ENCODE measurements around the gene NPR3. TPM values are rescaled to one million over a fixed set of nuclear protein-coding genes. Genes with fewer than 3 reads are reported as not detected.
A peak's percentile ranks its signal among the peaks of the same experiment; 100 is the strongest.

NPR3 gene
- total RNA-seq, 1 donor from 2014 or later: 19.2 TPM

DNA sequence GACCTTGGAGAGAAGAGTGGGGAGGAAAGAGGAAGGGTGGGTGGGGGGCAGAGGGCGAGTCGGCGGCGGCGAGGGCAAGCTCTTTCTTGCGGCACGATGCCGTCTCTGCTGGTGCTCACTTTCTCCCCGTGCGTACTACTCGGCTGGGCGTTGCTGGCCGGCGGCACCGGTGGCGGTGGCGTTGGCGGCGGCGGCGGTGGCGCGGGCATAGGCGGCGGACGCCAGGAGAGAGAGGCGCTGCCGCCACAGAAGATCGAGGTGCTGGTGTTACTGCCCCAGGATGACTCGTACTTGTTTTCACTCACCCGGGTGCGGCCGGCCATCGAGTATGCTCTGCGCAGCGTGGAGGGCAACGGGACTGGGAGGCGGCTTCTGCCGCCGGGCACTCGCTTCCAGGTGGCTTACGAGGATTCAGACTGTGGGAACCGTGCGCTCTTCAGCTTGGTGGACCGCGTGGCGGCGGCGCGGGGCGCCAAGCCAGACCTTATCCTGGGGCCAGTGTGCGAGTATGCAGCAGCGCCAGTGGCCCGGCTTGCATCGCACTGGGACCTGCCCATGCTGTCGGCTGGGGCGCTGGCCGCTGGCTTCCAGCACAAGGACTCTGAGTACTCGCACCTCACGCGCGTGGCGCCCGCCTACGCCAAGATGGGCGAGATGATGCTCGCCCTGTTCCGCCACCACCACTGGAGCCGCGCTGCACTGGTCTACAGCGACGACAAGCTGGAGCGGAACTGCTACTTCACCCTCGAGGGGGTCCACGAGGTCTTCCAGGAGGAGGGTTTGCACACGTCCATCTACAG, 760 bp downstream of the NPR3 start:
- DNase-seq (ENCODE audit: low spot score in 2 of 2) (peak in 1 of 2 donors; percentile 25), FAIRE-seq (no peak)

DNA sequence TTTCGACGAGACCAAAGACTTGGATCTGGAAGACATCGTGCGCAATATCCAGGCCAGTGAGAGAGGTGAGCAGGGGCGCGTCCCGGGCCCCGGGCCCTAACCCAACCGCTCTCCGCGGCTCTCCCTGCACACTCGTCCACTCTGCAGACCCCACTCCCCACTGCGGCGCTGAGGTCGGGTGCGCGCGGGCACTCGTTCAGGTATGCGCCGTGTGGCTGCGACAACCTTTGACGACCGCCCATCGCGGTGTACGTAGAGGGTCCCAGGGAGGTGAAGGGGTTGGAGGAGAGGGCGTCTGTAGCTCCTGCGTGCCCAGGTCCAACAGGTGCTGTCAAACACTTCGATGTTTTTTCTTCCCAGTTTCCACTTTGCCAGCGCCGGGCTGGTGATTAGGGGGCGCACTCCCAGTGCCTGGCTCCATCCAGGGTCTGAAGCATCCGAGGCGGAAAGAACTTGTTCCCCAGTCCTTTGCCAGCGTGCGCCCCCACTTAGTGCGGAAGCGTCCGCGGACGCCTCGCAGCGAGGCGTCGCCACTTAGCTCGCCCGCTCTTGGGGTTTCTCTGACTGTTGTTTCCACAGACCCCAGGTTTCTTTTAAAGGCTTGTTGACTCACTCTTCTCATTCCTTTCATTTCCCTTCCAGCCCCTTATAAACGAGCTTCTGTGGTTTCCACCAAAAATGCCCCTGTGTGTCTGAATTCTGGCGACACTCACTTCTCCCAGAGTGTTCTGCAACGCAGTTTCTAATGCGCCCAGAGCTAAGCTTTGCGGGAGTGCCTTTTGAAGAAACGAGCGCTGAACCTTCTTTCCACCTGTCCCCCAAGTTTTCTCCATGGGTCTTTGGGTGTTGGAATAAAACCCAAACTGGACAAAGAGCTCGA, 1.6 kb downstream of the NPR3 start:
- no peak for FAIRE-seq
- no peak for DNase-seq (ENCODE audit: low spot score in 2 of 2)

DNA sequence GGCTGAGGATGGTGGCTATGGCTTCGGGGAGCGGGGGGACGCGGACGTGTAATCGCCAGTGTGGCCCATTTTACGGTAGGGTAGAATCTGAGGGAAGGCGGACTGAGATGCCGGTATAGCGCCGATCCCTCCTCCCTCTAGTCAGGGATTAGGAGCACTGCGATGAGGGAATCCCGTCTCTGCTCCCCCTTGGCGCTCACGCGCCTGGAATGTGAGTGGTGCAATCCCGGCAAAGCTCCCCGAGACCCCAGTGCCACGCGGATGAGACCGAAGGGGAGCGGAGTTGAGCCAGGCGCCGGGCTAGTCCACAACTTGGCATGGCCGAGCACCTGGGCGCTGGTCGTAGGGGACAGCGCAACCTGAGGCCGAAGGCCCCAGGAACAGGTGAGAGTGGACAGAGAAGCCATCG, 2.2 kb downstream of the NPR3 start:
- FAIRE-seq (no peak), DNase-seq (ENCODE audit: low spot score in 2 of 2) (peak in 1 of 2 donors; percentile 10)

DNA sequence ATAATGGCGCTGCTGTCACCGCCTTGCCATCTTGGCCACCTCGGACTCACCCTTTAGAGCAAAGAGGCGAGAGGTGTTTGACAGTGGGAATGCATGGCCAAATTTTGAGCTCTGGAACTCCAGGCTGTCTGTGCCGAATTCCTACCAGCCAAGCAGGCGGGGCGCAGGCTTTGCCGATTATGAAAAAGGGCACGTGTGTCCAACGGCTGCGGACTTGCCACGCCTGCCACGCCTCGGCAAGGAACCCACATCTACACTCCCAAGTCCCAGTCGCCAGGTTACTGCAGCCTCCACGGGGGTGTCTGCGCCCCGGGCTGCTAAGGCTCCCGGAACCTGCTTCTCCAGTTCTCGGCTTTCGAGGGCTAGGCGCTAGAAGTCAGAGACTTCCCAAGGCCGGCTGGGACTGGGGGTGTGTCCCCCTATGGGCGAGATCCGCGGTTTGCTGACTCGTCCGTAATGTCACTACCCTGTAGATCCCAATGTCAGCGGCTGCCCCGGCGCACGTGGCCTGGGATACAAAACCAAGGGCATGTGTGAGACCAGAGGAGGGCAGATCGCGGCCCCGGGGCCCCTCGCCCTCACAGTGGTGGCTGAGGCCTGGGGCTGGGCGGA, 2.8 kb downstream of the NPR3 start:
- peak in 1 of 2 donors; percentile 24 for DNase-seq (ENCODE audit: low spot score in 2 of 2)
- no peak for FAIRE-seq

DNA sequence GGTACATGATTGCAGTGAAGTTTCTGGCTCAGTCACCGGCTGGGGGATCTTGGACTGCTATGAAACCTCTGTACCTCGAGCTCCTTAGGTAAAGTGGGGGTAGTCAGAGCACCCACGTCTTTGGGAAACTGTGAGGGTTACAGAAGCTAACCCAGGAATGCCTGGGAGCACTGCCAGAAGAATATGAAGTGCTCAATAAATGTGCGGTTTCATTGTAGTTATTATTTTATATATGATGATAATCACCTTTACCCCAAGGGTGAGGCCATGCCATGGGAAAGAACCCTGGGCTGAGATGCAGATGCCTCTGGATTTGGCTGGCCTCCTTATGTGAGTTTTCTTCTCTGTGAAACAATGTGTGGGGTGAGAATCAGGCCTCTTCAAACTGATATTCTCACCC, 3.7 kb downstream of the NPR3 start:
- FAIRE-seq (no peak), DNase-seq (ENCODE audit: low spot score in 2 of 2) (no peak)

DNA sequence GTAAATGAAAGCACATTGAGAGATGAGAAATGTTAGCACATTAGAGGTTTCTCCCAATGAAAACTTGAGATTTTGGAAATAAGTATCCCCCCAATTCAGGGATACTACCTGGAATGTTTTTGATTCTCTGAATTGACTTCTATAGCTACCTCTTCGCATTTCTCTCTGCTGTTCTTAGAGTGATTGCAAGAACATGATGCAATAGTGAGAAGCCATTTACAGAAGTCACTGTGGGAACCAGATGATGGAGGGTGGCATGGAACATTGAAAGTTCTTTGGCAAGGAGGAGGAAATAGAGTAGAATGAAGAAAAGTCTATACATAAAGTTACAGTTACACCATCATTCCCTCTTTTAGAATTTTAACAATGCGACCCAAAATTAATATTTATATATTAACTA, 9.2 kb downstream of the NPR3 start:
- FAIRE-seq (no peak), DNase-seq (ENCODE audit: low spot score in 2 of 2) (no peak)

DNA sequence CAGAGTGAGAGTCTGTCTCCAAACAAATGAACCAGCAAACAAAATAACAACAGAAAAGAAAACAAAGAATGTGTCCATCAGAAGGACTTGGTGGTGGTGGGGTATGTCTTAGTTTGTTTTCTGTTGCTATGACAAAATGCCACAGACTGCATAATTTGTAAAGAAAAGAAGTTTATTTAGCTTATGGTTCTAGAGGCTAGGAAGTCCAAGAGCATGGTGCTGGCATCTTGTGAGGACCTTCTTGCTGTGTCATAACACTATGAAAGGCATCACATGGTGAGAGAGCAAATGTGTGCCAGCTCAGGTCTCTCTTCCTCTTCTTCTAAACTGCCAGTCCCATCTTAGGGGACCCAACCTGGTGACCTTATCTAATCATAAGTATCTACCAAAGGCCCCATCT, 10.5 kb downstream of the NPR3 start:
- FAIRE-seq (no peak), DNase-seq (ENCODE audit: low spot score in 2 of 2) (no peak)

DNA sequence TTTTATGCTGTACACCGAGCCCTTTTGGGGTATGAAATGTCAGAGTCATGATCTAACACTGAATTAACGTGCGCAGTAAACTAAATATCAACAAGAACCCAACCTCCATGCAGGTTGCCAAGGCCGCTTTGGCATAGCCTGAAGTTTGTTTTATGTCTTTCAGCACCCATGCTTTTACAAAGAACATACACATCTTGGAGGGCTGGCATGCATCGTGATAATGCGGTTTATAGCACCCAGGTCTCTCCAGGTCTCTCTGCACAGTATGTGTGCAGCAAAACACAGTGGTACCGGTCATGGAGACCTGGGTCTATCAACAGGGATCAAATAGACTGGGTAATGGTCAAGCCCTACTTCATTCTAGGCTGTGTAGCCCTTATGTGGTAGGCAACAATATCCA, 11.8 kb downstream of the NPR3 start:
- FAIRE-seq (no peak), DNase-seq (ENCODE audit: low spot score in 2 of 2) (no peak)

DNA sequence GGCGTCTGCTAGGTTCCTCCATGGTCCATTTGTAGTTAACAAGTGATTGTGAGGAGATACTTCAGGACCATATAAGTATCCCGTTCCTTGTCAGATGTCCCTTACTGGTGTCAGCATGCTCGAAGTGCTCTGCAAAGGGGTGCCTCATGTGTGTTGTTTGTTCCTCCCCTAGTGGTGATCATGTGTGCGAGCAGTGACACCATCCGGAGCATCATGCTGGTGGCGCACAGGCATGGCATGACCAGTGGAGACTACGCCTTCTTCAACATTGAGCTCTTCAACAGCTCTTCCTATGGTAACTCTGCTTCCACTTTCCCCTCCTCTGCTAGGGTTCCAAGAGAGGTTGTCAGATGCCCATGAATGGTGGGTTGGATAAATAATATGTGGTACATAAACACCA, 13.4 kb downstream of the NPR3 start:
- FAIRE-seq: no peak
- DNase-seq (ENCODE audit: low spot score in 2 of 2): no peak

DNA sequence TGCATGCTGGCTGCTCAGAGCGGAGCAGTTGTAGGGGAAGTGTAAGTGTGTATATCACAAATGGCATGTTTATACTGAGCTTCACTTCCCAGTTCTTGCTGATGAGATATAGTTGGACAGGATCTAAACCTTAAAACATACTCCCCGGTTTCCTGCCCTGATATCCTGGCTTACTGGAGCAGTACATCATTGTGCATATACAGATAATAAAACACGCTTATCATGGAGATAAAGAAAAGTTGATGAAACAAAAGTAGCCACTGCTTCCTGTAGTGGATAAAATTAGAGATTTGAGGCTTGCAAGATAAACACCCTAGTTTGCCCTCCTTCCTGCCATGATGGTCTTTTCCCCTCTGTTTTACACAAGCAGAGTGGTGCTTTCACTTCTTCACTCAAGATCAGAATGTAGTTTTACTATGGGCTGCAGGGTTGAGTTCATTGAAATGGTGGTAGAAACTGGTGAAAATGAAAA, 15.0 kb downstream of the NPR3 start:
- no peak for FAIRE-seq

DNA sequence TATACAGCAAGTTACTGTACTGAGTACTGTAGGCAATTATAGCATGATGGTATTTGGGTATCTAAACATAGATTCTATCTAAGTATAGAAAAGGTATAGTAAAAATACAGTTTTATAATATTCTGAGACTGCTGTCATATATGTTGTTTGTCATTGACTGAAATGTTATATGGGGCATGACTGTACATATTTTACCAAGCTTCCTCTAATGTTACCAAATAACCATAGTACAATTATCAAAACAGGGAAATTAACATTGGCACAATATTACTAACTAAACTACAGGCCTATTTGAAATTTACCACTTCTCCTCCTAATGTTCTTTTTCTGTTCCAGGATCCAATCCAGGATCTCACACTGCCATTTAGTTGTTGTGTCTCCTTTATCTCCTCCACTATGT, 18.5 kb downstream of the NPR3 start:
- FAIRE-seq (no peak), DNase-seq (ENCODE audit: low spot score in 2 of 2) (no peak)

More for the DNA sequence above, 15.0 kb downstream of the NPR3 start:
- DNase-seq (ENCODE audit: low spot score in 2 of 2): no peak

DNA sequence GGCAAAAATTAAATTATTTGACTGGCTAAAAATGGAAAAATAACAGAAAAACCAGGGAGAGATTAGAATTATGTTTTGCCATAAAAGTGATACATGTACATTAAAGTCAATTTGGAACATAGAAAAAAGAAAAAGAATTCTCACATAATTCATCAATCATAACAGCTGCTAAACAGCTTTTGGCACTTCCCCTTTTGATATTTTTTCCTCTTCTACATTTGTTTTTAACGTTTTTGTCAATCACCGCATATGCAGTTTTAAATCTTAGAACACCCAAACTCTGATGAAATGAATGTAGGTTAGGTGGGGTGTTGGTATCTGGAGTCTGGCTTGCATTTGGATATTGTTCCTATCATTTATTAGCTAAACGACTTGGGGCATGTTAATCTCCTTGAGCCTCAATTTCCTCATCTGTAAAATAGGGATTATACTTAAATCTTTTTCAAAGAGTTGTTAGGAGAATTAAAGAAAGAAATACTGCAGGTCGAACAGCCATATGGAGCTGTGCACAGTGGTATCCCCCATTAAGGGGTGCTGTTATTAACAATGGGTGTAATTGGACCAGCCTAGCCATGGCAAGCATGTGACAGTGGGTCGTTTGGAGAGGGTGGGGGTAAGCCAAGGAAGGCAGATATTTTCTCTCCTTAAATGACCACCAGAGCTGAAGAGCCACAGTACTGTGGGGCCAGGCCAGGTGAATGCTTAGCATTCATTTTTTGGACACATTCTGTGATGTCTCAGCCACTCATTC, 22.6 kb downstream of the NPR3 start:
- FAIRE-seq: no peak

DNA sequence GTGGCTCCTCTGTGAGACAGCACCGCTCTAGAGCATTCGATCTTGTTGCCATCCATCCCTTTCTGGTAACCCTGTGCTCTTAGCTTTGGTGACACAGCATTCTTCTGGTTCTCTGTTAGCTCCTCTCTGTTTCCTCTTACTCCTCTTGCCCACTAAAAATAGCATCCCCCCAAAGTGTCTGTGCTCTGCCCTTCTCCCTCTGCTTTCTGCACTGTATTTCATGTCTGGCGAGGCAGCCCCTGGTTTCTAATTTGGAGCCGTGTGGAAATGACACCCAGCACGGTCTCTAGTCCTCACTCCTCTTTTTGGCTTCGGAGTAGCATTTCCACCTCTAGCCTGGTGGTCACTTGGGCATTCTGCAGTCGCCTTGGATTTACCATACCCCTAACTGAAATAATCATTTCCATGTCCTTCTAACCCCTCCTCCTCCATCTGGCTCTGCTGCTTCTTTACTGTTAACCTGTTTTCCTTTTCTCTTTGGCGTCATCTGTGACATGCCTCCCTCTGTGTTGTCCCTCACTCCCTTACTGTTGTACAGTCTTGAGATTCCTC, 23.8 kb downstream of the NPR3 start:
- no peak for FAIRE-seq
- DNase-seq (ENCODE audit: low spot score in 2 of 2): no peak

More for the DNA sequence above, 22.6 kb downstream of the NPR3 start:
- DNase-seq (ENCODE audit: low spot score in 2 of 2): no peak

DNA sequence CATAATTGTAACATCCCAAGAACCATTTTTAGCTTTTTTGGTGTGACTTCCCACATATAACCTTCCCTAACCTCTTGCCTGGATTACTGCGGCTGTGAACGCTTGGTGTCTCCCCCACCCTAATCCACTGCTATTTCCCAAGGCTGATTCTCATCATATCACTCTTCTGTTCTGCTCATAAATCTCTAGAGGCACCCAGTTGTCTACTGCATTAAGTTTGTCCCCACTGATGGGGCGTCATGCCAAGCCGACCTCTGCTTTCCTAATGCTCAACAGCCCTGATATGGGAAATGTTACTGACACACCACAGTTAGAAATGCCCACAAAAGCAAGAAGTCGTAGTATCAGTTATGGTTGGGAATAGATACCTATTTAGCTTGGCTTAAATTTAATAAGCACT, 24.4 kb downstream of the NPR3 start:
- DNase-seq (ENCODE audit: low spot score in 2 of 2) (no peak), FAIRE-seq (no peak)

DNA sequence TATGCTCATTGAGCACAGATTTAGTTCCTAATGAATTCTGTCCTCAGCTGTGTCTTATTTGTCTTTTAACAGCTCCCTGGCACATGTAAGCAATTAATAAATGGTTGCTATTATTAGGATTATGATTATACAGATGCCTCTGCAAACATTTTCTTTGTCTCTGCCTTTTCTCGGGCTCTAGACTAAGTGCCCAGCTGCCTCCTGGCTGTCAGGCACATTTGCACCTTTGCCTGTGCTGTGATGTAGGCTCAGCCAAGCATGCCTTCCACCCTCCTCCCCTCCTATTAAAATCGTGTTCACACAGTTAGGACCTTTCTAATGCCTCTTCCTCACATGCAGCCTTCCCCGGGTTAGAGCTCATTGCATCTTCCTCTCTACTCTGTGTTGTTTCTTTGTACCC, 25.7 kb downstream of the NPR3 start:
- no peak for FAIRE-seq
- DNase-seq (ENCODE audit: low spot score in 2 of 2): no peak

DNA sequence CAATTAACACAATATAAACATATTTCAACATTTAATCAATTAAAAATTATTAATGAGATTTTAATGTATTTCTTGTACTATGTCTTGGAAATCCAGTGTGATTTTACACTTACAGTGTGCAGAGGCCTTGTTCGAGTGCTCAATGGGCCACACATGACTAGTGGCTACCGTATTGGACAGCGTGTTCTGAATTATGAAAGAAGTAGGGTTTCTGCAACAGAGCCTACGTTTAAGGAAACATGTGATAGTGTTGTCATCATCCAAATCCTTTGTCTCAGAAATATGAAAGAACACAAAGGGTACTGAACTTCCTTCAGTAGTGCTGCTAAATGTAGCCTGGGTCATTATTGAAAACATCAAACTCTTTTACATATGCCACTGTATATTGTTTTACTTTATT, 29.5 kb downstream of the NPR3 start:
- FAIRE-seq (no peak), DNase-seq (ENCODE audit: low spot score in 2 of 2) (no peak)

DNA sequence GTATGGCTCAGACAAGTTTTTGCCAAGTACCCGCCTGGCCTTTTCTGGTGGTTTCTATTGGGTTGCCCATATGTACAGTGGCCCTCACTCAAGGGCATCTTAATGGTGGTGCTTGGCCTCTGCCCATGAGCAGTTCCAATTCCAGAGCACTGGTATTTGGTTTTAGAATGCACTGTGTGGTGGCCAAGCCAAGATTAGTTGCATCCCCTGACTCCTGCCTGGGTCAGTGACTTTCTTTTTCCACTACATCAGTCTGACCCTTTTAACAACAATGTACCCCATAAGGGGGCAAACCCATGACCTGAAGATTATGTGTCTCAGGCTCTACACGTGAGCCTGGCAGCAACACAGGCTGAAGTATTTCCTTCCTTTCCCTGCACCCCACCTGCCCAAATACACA, 34.2 kb downstream of the NPR3 start:
- FAIRE-seq (no peak), DNase-seq (ENCODE audit: low spot score in 2 of 2) (no peak)

DNA sequence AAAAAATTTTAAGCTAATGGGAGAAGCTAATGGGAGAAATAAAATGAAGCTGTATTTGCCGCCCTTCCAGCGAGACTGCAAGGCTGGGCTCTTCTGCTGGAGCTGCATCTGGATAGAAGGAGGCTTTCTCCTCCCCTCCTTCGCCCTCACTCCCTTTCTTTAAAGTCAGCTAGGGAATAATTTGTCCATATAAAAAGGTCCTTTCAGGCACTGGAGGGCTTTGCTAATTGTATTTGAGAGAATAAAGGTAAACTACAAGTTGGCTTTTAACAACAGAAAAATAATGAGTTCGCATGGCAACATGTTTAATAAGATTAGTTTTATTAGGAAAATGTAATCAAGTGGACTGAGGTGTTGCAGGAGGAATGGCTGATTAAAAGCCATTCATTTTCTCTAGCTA, 41.3 kb downstream of the NPR3 start:
- no peak for FAIRE-seq

DNA sequence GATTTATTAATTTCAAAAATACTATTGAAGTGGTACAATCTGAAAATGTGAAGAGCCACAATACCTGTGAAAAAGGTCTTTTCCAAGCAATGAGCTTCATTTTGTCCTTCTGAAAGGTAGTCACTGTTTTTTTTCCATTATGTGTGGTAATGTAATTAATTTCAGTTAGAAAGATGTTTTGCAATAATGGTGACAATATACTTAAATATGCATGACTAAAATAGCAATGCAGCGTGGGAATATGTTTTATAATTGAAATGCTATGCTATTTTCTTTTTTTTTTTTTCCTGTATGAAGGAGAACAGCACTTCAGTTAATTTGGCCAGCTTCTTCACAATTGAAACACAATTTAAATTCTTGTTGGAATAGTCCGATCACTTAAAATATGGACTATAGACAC, 41.9 kb downstream of the NPR3 start:
- DNase-seq (ENCODE audit: low spot score in 2 of 2) (no peak), FAIRE-seq (no peak)

More for the DNA sequence above, 41.3 kb downstream of the NPR3 start:
- DNase-seq (ENCODE audit: low spot score in 2 of 2): no peak

DNA sequence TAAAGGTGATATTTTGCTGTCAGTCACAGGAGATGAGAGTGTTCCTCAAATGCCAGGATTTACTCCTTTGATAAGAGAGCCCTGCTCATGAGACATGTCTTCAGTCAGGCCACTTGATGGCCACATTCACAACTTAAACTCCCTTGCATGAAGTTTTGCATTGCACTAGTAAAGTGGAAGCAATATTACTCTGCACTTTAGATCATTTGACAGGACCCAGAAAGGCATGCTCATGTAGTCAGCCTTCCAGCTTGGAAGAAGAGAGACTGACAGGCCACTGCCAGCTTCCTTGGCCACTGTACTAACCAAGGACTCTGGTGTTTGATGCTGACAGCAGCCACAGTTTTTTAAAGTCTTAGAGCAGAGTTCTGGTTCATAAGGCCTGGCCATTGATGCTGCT, 42.6 kb downstream of the NPR3 start:
- DNase-seq (ENCODE audit: low spot score in 2 of 2) (no peak), FAIRE-seq (no peak)

All from frontal cortex (tissue), 4 donors.